Measurements from ENCODE around the gene TRMT112. TPM values are rescaled to one million over a fixed set of nuclear protein-coding genes. Genes with fewer than 3 reads are reported as not detected.

Gene TRMT112
- total and polyA plus RNA-seq, 2 experiments from 2014 or later, result 298 to 927 TPM

GRCh38 chr11:64314805-64315561 is 2.4 kb downstream of the TRMT112 start:
- no peak overlapping the region for H3K27ac ChIP-seq (ENCODE audit: low read depth)
- Mint-ChIP-seq H3K27me3 (ENCODE audit: insufficient read depth, low read depth, poor library complexity) (peaks cover 30% of the 10 kb centered on the region), H3K36me3 (ENCODE audit: low read depth) (peaks cover 34% of the 10 kb centered on the region), H3K27ac (0 out of 2 replicates have a peak overlapping the region, but pooled peaks have one; percentile 26), H3K4me3 (peak overlapping the region; percentile 49), H3K9me3 (no peaks in the 10 kb centered on the region; the same call in 1 of the 3 replicates), H3K4me1 (peaks cover 14% of the 10 kb centered on the region)
- H2AFZ ChIP-seq, result no peak overlapping the region
- H3K4me2 ChIP-seq, result no peak overlapping the region
- H3K36me3 ChIP-seq (ENCODE audit: insufficient read depth), result no peaks in the 10 kb centered on the region; the same call in 1 of the 2 replicates
- H3K9me2 ChIP-seq (ENCODE audit: insufficient read depth), result no peaks in the 10 kb centered on the region
- TF ChIP-seq JUNB (IDR thresholded peaks at IDR 0.05; ENCODE audit: unreplicated experiment), result no peak
- TF ChIP-seq CTCF (conservative IDR thresholded peaks at IDR 0.05; ENCODE audit: low read depth in 2 of 2), result peak in 1 of 2 experiments; percentile 39; a peak in 2 of 4 replicates
- peaks cover 12% of the 10 kb centered on the region for H3K4me1 ChIP-seq (ENCODE audit: insufficient read depth)
- ATAC-seq, result no peak
- no peaks in the 10 kb centered on the region; the same call in 1 of the 2 replicates for H4K20me1 ChIP-seq (replicated peaks; ENCODE audit: insufficient read depth)
- no peak overlapping the region for H3K4me3 ChIP-seq
- no peaks in the 10 kb centered on the region for H3K27me3 ChIP-seq (ENCODE audit: insufficient read depth)
- peaks cover 27% of the 10 kb centered on the region for H3K79me2 ChIP-seq (replicated peaks; ENCODE audit: insufficient read depth)
- peaks cover 19% of the 10 kb centered on the region; the same call in 1 of the 2 replicates for H3F3A ChIP-seq (replicated peaks; ENCODE audit: low read depth)
- DNase-seq (ENCODE audit: low spot score), result no peak

DNA sequence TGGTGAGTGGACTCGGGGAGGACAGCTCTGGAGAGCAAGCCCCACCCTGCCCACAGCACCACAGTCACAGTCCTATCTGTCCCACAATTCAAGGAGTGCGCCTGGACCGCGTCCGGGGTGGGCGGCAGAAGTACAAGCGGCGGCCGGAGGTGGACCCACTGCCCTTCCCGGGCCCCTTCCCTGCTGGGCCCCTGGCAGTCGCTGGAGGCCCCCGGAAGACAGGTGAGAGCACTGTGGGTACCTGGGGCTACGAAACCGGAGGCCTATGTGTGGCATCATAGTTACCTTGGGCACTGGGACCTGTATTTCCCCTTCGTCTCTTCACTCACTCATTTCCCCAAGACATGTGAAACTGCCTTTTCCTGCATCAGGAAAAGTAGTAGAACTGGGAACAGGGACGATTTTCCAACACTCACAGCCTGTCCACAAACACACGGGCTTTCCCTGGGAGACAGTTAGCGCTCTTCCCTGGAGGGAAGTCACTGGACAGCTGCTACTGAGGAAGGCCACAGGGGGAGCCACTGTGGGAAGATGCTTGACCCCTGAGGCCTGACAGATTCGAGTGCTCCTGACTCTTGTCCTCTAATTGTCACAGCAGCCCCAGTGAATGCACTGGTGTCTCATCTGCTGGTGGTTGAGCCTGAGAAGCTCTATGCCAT is 3.1 kb downstream of the TRMT112 start:
- no peak overlapping the region; the same call in 2 of the 3 replicates for H3K4me3 Mint-ChIP-seq
- Histone ChIP-seq H2AFZ (no peak overlapping the region), H3K79me2 (replicated peaks; ENCODE audit: insufficient read depth) (peaks cover 34% of the 10 kb centered on the region), H4K20me1 (replicated peaks; ENCODE audit: insufficient read depth) (no peaks in the 10 kb centered on the region; the same call in 1 of the 2 replicates), H3K4me3 (no peak overlapping the region), H3K27me3 (ENCODE audit: insufficient read depth) (no peaks in the 10 kb centered on the region), H3K4me2 (no peak overlapping the region), H3K9me2 (ENCODE audit: insufficient read depth) (no peaks in the 10 kb centered on the region), H3K27ac (ENCODE audit: low read depth) (no peak overlapping the region), H3K36me3 (ENCODE audit: insufficient read depth) (no peaks in the 10 kb centered on the region; the same call in 1 of the 2 replicates), H3F3A (replicated peaks; ENCODE audit: low read depth) (peaks cover 19% of the 10 kb centered on the region; the same call in 1 of the 2 replicates), H3K4me1 (ENCODE audit: insufficient read depth) (peaks cover 10% of the 10 kb centered on the region)
- TF ChIP-seq, protein P1, sequence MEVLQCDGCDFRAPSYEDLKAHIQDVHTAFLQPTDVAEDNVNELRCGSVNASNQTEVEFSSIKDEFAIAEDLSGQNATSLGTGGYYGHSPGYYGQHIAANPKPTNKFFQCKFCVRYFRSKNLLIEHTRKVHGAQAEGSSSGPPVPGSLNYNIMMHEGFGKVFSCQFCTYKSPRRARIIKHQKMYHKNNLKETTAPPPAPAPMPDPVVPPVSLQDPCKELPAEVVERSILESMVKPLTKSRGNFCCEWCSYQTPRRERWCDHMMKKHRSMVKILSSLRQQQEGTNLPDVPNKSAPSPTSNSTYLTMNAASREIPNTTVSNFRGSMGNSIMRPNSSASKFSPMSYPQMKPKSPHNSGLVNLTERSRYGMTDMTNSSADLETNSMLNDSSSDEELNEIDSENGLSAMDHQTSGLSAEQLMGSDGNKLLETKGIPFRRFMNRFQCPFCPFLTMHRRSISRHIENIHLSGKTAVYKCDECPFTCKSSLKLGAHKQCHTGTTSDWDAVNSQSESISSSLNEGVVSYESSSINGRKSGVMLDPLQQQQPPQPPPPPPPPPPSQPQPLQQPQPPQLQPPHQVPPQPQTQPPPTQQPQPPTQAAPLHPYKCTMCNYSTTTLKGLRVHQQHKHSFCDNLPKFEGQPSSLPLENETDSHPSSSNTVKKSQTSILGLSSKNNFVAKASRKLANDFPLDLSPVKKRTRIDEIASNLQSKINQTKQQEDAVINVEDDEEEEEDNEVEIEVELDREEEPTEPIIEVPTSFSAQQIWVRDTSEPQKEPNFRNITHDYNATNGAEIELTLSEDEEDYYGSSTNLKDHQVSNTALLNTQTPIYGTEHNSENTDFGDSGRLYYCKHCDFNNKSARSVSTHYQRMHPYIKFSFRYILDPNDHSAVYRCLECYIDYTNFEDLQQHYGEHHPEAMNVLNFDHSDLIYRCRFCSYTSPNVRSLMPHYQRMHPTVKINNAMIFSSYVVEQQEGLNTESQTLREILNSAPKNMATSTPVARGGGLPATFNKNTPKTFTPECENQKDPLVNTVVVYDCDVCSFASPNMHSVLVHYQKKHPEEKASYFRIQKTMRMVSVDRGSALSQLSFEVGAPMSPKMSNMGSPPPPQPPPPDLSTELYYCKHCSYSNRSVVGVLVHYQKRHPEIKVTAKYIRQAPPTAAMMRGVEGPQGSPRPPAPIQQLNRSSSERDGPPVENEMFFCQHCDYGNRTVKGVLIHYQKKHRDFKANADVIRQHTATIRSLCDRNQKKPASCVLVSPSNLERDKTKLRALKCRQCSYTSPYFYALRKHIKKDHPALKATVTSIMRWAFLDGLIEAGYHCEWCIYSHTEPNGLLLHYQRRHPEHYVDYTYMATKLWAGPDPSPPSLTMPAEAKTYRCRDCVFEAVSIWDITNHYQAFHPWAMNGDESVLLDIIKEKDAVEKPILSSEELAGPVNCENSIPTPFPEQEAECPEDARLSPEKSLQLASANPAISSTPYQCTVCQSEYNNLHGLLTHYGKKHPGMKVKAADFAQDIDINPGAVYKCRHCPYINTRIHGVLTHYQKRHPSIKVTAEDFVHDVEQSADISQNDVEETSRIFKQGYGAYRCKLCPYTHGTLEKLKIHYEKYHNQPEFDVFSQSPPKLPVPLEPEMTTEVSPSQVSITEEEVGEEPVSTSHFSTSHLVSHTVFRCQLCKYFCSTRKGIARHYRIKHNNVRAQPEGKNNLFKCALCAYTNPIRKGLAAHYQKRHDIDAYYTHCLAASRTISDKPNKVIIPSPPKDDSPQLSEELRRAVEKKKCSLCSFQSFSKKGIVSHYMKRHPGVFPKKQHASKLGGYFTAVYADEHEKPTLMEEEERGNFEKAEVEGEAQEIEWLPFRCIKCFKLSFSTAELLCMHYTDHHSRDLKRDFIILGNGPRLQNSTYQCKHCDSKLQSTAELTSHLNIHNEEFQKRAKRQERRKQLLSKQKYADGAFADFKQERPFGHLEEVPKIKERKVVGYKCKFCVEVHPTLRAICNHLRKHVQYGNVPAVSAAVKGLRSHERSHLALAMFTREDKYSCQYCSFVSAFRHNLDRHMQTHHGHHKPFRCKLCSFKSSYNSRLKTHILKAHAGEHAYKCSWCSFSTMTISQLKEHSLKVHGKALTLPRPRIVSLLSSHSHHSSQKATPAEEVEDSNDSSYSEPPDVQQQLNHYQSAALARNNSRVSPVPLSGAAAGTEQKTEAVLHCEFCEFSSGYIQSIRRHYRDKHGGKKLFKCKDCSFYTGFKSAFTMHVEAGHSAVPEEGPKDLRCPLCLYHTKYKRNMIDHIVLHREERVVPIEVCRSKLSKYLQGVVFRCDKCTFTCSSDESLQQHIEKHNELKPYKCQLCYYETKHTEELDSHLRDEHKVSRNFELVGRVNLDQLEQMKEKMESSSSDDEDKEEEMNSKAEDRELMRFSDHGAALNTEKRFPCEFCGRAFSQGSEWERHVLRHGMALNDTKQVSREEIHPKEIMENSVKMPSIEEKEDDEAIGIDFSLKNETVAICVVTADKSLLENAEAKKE (CRISPR knock-in tag; IDR thresholded peaks at IDR 0.05), result no peak
- peak in 1 of 2 experiments; percentile 40 for TF ChIP-seq CTCF (conservative IDR thresholded peaks at IDR 0.05; ENCODE audit: low read depth in 2 of 2)
- H3K4me1 Mint-ChIP-seq, result peaks cover 13% of the 10 kb centered on the region
- H3K27me3 Mint-ChIP-seq (ENCODE audit: insufficient read depth, low read depth, poor library complexity), result peaks cover 29% of the 10 kb centered on the region
- H3K27ac Mint-ChIP-seq, result 0 out of 2 replicates have a peak overlapping the region, but pooled peaks have one; percentile 26
- H3K9me3 Mint-ChIP-seq, result no peaks in the 10 kb centered on the region; the same call in 1 of the 3 replicates
- ATAC-seq, result no peak
- peak; percentile 40 for DNase-seq (ENCODE audit: low spot score)
- H3K36me3 Mint-ChIP-seq (ENCODE audit: low read depth), result peaks cover 32% of the 10 kb centered on the region

All from GM23338 (cell line).